Gastroesophageal sphincter (tissue), 4 donors: ENCODE measurements around the gene NDUFS4. TPM values are rescaled to one million over a fixed set of nuclear protein-coding genes. Genes with fewer than 3 reads are reported as not detected.
"Not testable (repeated sequence)": the region's sequence is repeated elsewhere in the genome, so short reads cannot be mapped to it uniquely, and the experiment has no call there.

Experiments used
- ATAC-seq: fragments of 150-250 bp; one replicate; pipeline ENCODE4 v1.9.1; 2016; ENCODE audit warnings: mild to moderate bottlenecking, moderate library complexity
- H3K27ac ChIP-seq, 4 donors: fragments of 200-600 bp; sonication (generic) in 3 of 4; 1 replicate in 3 of 4; 2 replicates in 1 of 4; pipeline ENCODE4 v1.5.1; 2016 to 2019
- H3K27me3 ChIP-seq: fragments of 200-600 bp; sonication (generic); one replicate; pipeline ENCODE4 v1.5.1; 2019
- H3K36me3 ChIP-seq, 2 donors: fragments of 200-600 bp; sonication (generic); one replicate each; pipeline ENCODE4 v1.5.1; 2019; ENCODE audit warnings: control low read depth in 1 of 2
- H3K4me1 ChIP-seq, 3 donors: fragments of 200-600 bp; sonication (generic); 1 replicate in 2 of 3; 2 replicates in 1 of 3; pipeline ENCODE4 v1.5.1; 2016 to 2019; ENCODE audit warnings: control low read depth in 2 of 3
- H3K4me3 ChIP-seq, 2 donors: fragments of 200-600 bp; sonication (generic); one replicate each; pipeline ENCODE4 v1.5.1; 2019; ENCODE audit warnings: mild to moderate bottlenecking in 1 of 2, moderate library complexity in 1 of 2
- H3K9me3 ChIP-seq, 3 donors: fragments of 200-600 bp; sonication (generic); one replicate each; pipeline ENCODE4 v1.5.1; 2017 to 2019; ENCODE audit warnings: control low read depth in 2 of 3
- EP300 ChIP-seq: sonication (generic); formaldehyde crosslinking; IDR thresholded peaks from one replicate; pipeline ENCODE4 v1.6.1; 2017; ENCODE audit warnings: antibody characterized with exemption, mild to moderate bottlenecking
- POLR2A ChIP-seq, 2 donors: fragments of 450-650 bp; IDR thresholded peaks; one replicate each; pipeline ENCODE4 v1.6.1; 2017; ENCODE audit warnings: antibody characterized with exemption in 2 of 2, mild to moderate bottlenecking in 2 of 2, moderate library complexity in 1 of 2
- POLR2AphosphoS5 ChIP-seq: sonication (generic); formaldehyde crosslinking; IDR thresholded peaks from one replicate; pipeline ENCODE4 v1.6.1; 2017; ENCODE audit warnings: antibody characterized with exemption
- WGBS, 2 donors: methylation state at CpG; one replicate each; pipeline ENCODE4 v1.1.5; 2018; ENCODE audit warnings: low coverage in 1 of 2; 5-methylcytosine and 5-hydroxymethylcytosine counted together
- total RNA-seq, 4 donors: library from RNA; depleted of rRNA; stranded (reverse); fragments of >200 nt; gene quantifications; one replicate each; pipeline ENCODE4 v1.1.0, GENCODE V29; 2016
- TF ChIP-seq, protein P1 (sequence below), 4 experiments: fragments of 200-600 bp in 2 of 4; fragments of 450-650 bp in 2 of 4; sonication (generic) in 1 of 4; IDR thresholded peaks; one replicate each; pipeline ENCODE4 v1.5.1; 2017 to 2019; ENCODE audit warnings: antibody characterized with exemption in 4 of 4, mild to moderate bottlenecking in 2 of 4, moderate library complexity in 2 of 4

NDUFS4 gene
- total RNA-seq, 4 donors from 2014 or later: 72.7 to 150 (median 123) TPM

DNA sequence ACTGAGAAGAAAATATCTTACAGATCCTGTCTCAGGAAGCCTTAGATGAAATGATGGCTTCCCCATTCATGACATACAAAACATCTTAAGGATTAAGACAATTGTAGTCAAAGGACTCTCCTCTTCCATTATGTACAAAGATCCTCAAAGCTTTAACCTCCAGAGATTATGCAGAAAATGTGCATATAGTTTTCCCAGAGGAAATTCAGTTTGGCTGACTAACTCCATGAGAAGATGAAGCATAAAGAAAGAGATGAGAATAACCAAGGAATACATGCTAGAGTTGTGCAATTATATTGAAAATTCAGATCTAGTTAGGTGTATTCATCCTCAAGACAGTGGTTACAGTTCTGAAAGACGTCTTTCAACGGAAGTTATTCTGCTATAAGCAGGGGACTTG lies 18.6 kb upstream of the NDUFS4 start:
- no peak overlapping the region for H3K27ac ChIP-seq
- ATAC-seq: no peak
- H3K27me3 ChIP-seq: no peaks in the 10 kb centered on the region
- no peaks in the 10 kb centered on the region for H3K36me3 ChIP-seq
- H3K4me1 ChIP-seq: no peaks in the 10 kb centered on the region
- no peak overlapping the region for H3K4me3 ChIP-seq
- no peaks in the 10 kb centered on the region for H3K9me3 ChIP-seq
- no peak for TF ChIP-seq POLR2A (IDR thresholded peaks at IDR 0.05)
- no peak for TF ChIP-seq EP300
- no peak for TF ChIP-seq POLR2AphosphoS5
- TF ChIP-seq, protein P1, sequence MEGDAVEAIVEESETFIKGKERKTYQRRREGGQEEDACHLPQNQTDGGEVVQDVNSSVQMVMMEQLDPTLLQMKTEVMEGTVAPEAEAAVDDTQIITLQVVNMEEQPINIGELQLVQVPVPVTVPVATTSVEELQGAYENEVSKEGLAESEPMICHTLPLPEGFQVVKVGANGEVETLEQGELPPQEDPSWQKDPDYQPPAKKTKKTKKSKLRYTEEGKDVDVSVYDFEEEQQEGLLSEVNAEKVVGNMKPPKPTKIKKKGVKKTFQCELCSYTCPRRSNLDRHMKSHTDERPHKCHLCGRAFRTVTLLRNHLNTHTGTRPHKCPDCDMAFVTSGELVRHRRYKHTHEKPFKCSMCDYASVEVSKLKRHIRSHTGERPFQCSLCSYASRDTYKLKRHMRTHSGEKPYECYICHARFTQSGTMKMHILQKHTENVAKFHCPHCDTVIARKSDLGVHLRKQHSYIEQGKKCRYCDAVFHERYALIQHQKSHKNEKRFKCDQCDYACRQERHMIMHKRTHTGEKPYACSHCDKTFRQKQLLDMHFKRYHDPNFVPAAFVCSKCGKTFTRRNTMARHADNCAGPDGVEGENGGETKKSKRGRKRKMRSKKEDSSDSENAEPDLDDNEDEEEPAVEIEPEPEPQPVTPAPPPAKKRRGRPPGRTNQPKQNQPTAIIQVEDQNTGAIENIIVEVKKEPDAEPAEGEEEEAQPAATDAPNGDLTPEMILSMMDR (IDR thresholded peaks at IDR 0.05): no peak
- 79 to 90% methylated on average over 2 of the region's 2 CpGs for WGBS, 2 donors

DNA sequence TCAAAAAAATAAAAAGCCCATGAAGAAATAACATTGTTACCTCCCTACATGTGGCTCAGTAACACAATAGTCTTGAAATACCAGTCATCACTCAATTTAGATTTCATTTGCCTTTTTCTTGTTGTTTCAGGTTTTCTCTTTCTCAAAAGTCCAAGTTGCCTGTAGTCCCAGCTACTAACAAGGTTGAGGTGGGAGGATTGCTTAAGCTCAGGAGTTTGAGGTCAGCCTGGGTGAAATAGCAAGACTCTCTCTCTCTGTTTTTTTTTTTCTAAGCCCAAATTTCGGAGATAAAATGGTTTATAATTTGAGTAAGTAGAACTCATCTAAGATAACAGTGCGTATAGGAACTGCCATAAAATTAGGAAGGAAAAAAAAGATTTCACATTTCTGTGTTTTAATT lies 17.5 kb upstream of the NDUFS4 start:
- 44 to 91% methylated on average over 1 to 2 of the region's 2 CpGs for WGBS, 2 donors

DNA sequence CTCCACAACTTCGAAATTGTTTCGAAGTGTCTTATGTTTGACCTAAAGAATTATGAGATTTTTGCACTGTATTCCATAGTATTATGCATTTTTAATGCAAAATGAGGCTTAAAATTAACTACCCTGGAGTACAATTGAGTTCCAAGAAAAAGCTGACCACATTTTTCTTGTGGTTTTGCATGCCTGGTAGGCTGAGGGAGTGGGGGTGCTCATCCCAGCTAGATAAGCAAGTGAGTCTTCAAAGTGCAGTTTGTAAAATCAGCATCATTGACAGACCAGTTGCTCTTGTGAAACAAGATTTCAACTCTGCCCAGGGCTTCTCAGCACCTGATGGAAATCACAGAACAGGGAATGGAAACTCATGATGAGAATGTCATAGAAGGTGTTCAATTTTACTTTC lies 17.0 kb upstream of the NDUFS4 start:
- H3K9me3 ChIP-seq: no peaks in the 10 kb centered on the region
- no peak for ATAC-seq
- H3K36me3 ChIP-seq: no peaks in the 10 kb centered on the region
- no peaks in the 10 kb centered on the region for H3K27me3 ChIP-seq
- no peak for TF ChIP-seq POLR2A (IDR thresholded peaks at IDR 0.05)
- no peak for TF ChIP-seq EP300
- TF ChIP-seq, protein P1 (IDR thresholded peaks at IDR 0.05): no peak
- TF ChIP-seq POLR2AphosphoS5: no peak
- H3K4me1 ChIP-seq: no peaks in the 10 kb centered on the region
- no peak overlapping the region for H3K4me3 ChIP-seq
- 48 to 88% methylated on average over 2 of the region's 2 CpGs for WGBS, 2 donors
- H3K27ac ChIP-seq: no peak overlapping the region

More for the DNA sequence above, 17.5 kb upstream of the NDUFS4 start:
- no peaks in the 10 kb centered on the region for H3K9me3 ChIP-seq
- H3K4me3 ChIP-seq: no peak overlapping the region
- H3K4me1 ChIP-seq: no peaks in the 10 kb centered on the region
- H3K27ac ChIP-seq: no peak overlapping the region
- TF ChIP-seq POLR2AphosphoS5 (no peak), POLR2A (IDR thresholded peaks at IDR 0.05) (no peak), EP300 (no peak)
- TF ChIP-seq, protein P1 (IDR thresholded peaks at IDR 0.05): no peak
- ATAC-seq: no peak
- H3K27me3 ChIP-seq: no peaks in the 10 kb centered on the region
- H3K36me3 ChIP-seq: no peaks in the 10 kb centered on the region

DNA sequence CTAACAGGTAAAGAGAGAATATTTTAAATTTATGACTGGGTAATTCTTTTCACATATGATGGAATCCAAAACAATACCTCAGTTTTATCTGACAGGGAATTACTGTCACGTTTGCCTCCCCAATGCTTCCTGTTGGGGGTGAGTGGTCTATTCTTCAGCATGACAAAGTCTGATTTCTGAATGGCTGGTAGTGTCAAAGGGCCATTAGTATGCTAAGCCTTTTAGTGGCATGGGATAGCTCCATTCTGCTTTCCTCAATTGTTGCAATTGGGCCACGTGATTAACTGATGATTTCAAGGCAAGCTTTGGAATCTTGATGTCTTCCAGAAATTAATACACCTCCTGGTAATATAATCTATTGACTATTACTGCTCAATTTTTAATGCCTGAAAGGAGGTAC lies 14.7 kb upstream of the NDUFS4 start:
- Histone ChIP-seq H3K9me3 (no peaks in the 10 kb centered on the region), H3K4me3 (no peak overlapping the region), H3K4me1 (no peaks in the 10 kb centered on the region), H3K27ac (no peak overlapping the region), H3K27me3 (no peaks in the 10 kb centered on the region), H3K36me3 (no peaks in the 10 kb centered on the region)
- WGBS, 2 donors: 28 to 53% methylated on average over 2 of the region's 2 CpGs
- ATAC-seq: no peak
- TF ChIP-seq POLR2AphosphoS5 (no peak), POLR2A (IDR thresholded peaks at IDR 0.05) (no peak), EP300 (no peak)
- TF ChIP-seq, protein P1 (IDR thresholded peaks at IDR 0.05): no peak

DNA sequence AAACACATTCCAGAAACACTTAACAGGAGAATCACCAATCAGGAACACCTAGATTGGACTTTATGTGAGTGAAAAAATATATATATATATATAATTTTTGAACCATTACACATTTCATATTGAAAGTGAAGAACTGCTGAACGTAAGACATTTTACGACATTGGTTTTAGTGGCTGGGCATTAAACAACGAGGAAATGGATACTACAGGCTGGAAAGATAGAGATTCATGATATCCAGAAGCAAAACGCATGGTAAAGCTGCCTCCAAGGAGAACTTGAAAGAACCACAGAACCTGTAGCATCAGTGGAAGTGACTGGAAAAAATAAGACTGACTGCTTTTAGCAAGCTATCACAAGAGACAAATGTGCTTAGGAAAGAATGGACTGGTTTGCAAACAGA lies 13.2 kb upstream of the NDUFS4 start:
- 86 to 93% methylated on average over 3 to 4 of the region's 4 CpGs for WGBS, 2 donors
- H3K36me3 ChIP-seq: no peaks in the 10 kb centered on the region
- no peaks in the 10 kb centered on the region for H3K27me3 ChIP-seq
- H3K27ac ChIP-seq: no peak overlapping the region
- H3K9me3 ChIP-seq: no peaks in the 10 kb centered on the region
- no peak overlapping the region for H3K4me3 ChIP-seq
- H3K4me1 ChIP-seq: no peaks in the 10 kb centered on the region
- no peak for TF ChIP-seq POLR2A (IDR thresholded peaks at IDR 0.05)
- no peak for TF ChIP-seq EP300
- TF ChIP-seq, protein P1 (IDR thresholded peaks at IDR 0.05): no peak
- TF ChIP-seq POLR2AphosphoS5: no peak
- ATAC-seq: no peak

DNA sequence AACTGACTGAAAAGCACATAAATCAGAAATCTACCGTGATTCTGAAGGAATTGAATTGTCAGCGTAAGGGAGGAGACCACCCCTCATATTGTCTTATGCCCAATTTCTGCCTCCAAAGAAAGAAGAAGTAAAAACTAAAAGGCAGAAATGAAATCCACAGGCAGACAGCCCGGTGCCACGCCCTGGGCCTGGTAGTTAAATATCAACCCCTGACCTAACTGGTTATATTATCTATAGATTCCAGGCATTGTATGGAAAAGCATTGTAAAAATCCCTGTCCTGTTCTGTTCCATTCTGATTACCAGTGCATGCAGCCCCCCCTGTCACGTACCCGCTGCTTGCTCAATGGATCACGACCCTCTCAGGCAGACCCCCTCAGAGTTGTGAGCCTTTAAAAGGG lies 11.9 kb upstream of the NDUFS4 start:
- not testable (repeated sequence) for H3K4me1 ChIP-seq, H3K27me3 ChIP-seq, ATAC-seq, H3K4me3 ChIP-seq, H3K36me3 ChIP-seq, H3K9me3 ChIP-seq, H3K27ac ChIP-seq
- 82 to 100% methylated on average over 3 to 5 of the region's 7 CpGs for WGBS, 2 donors
